Stimulated activated CD8-positive, alpha-beta memory T cell treated with anti-CD3 and anti-CD28 coated beads, Interleukin-12 subunit alpha, Interleukin-12 subunit beta, amount 100 ng/mL, for 1 hour (primary cell): ENCODE measurements around the gene ELN.

Source experiments
- DNase-seq: peaks from one replicate; pipeline ENCODE4 v3.0.0-alpha.2; 2020; ENCODE audit warnings: low read depth

Gene ELN

DNA sequence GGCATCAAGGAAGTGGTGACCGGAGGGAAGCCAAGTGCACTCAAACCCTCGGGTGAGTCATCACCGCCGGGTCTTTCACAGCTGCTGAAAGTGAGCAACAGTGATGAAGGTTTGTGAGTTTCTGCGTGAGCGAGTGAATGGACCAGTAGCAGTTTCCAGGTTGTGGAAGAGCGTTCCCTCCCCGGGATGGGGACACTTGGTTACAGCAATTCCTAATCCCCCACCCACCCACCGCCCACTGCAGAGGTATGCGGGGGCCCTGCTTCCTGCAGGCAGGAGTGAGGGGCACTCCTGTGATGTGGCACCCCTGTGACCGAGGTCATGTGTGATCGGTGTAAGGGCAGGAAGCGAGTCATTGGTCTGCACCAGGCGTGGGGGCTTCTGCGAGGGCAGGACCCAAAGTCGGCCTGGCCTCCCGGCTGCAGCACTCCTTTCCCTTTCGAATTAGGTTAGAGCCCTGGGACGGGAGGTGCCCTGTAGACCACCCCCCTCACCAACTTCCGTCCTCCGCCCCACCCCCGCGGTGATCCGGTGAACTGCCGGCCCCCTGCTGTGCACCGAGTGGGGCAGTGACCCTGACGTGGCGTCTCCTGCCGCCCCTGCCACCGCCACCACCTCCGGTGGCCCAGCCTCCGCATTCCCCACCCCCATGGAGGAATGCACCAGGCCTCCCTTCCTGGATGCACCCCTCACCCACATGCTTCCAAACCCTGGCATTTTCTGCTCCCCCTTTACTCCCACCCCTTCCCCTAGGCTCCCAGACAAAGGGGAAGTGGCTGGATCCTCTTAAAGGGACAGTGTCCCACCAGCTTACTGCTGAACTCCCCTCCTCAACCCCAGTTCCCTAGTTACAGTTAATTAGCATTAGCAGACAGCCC, 66.5 kb downstream of the ELN start:
- DNase-seq = peak; percentile 61

DNA sequence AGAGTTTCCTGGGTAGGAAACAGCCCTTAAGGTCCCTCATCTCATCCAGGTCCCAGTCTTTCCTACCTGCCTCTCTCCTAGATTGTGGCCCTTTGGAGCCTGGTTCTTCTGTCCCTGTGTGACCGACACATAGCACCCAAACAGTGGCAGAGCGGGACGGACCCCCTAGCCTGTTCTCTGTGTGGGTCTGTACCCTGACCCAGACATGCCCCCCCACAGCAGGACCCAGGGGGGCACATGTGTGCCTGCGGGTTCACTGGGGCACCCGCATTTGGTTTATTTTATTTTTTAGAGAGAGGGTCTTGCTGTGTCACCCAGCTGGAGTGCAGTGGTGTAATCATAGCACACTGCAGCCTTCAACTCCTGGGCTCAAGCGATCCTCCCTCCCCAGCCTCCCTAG, 67.2 kb downstream of the ELN start:
- no peak for DNase-seq

DNA sequence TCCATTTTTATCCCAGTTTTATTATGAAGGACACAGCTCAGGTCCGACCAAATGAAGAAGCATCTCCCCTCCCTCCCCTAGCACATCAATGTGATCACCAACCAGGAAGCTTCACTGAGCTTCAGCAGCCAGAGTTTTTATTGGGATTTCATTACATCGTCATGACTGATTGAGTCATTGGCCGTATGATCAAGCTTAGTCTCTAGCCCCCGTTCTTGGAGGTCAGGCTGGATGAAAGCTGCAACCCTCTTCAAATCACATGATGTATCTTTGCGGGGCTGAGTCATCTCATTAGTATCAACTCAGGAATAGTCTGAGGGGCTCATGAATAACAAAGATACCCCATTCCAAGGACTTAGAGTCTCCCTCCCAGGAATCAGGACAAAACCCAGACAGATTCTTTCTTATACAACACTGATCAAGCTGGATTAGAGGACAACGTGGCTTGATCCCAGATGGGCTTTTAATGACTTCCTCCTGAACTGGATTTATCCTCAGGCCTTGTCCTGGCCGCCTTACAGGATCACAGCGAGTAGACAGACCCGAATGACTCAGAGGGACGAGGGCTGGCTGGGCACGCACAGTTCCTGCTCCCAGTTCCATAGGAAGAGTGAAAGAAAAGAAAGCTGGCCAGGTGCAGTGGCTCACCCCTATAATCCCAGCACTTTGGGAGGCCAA, 70.1 kb downstream of the ELN start:
- no peak for DNase-seq

DNA sequence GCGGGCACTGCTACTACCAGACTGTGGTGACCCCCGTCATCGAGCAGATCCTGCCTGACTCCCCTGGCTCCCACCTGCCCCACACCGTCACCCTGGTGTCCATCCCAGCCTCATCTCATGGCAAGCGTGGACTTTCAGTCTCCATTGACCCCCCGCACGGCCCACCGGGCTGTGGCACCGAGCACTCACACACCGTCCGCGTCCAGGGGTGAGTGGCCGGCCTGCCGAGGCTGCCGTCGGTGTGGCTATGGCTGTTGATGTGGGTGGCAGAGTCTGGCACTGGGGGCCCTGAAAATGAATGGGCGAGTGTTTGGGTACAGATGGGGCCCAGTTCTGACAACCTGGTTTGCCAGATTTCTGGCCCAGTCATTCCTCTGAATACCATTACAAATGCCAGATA, 71.1 kb downstream of the ELN start:
- DNase-seq = no peak

DNA sequence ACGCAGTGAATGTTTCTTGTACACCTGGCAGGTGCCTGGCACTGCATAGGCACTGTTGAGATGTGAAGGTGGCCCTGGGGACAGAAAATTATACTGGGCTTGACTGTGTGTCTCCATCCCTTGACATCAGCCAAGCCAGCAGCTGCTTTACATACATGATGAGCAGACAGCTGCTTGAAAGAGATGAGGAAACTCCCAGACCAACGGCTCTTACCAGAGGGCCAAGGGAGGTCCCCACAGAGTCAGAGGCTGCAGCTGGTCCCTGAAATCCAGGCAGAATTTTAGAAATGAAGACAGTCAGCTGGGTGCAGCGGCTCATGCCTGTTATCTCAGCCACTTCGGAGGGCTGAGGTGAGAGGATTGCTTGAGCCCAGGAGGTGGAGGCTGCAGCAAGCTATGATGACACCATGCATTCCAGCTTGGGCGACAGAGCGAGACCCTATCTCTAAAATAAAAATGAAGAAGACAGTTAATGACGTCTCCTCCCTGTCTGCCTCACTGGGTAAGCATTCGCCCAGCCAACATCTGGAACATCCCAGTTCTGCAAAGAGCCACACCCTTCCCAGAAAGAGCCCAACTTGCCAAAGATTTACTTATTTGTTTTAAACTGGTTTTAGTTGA, 73.2 kb downstream of the ELN start:
- no peak for DNase-seq

DNA sequence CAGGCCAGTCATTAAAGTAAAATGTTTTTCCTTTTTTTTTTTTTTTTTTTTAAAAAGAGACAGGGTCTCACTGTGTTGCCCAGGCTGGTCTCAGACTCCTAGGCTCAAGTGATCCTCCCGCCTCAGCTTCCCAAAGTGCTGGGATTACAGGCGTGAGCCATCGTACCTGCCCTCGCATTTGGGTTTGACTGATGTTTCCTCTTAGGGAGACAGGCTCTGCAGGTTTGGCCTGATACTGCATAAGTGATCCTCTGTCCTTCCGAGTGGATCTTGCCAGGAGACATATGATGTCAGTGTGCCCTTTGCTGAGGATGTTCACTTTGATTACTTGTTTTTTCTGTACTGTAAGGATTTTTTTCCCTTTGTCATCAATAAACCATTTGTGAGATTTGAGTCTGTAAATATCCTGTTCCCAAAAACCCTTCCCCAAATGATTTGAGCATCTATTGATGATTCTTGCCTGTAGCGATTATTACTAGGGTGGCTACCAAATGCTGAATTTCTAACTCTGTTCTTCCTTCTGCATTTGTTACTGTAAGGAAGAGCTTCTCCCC, 75.3 kb downstream of the ELN start:
- no peak for DNase-seq

DNA sequence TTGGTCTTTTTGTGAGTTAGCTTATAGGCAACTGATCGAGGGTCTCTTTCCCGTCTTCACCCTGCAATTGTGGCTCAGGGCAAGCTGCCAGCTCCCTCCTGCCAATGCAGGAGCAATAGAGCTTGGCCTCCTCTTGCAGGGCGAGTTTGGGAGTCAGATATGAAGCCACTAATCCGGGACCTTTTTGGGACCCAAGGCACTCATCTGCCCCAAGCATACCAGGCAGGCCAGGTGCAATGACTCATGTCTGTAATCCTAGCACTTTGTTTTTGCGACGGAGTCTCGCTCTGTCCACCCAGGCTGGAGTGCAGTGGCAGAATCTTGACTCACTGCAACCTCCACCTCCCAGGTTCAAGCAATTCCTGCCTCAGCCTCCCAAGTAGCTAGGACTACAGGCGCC, 76.7 kb downstream of the ELN start:
- DNase-seq = no peak

DNA sequence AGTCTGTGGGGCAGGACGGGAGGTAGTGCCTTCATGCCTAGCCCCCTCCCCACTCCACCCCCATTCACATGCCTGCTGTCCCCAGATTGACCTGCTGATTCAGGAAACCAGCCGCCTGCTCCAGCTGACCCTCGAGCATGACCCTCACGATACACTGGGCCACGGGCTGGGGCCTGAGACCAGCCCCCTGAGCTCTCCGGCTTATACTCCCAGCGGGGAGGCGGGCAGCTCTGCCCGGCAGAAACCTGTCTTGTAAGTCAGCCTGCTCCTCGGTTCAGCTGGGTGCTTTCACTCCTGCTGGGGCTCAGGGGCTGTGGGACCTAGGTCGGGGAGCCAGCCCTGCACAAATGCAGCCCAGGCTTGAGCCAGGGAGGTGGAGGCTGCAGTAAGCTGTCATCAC, 78.0 kb downstream of the ELN start:
- no peak for DNase-seq

DNA sequence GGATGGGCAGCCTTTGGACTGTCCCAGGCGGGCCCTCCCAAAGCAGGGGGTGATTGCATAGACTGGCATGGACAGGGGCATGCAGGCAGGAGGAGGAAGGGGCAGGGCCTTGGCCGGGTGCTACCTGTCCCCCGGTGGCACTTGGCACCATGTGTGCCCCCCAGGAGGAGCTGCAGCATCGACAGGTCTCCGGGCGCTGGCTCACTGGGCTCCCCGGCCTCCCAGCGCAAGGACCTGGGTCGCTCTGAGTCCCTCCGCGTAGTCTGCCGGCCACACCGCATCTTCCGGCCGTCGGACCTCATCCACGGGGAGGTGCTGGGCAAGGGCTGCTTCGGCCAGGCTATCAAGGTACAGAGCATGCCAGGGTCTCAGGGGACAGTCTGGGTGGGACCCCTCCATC, 78.9 kb downstream of the ELN start:
- no peak for DNase-seq

DNA sequence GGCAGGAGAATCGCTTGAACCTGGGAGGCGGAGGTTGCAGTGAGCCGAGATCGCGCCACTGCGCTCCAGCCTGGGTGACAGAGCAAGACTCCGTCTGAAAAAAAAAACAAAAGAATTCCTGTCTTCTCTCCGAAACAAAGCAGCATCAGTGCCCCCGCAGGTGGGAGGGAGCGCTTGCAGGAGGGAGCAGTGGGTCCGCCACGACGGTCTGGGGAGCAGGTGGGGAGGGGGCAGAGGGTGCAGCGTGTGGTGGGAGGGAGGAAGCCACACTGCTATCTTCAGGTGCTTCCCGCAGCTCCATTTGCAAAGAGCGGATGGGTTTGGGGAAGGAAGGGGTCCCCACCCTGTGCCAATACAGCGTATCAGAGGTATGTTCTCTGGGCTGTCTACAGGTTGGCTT, 87.4 kb downstream of the ELN start:
- DNase-seq = no peak

DNA sequence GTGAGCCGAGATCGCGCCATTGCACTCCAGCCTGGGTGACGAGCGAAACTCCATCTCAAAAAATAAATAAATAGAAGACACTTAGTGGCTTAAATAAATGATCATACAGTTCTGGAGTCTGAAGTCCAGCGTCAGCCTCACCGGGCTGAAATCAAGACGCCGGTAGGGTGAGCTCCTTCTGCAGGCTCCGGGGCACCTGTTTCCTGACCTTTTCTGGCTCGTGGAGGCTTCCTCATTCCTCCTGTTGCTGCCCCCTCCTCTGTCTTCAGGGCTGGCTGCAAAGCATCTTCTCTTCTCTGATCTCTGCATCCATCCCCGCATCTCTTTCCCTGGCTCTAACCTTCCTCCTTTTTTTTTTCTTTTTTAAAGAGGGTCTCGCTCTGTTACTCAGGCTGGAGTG, 88.4 kb downstream of the ELN start:
- no peak for DNase-seq
